Endothelial cell of umbilical vein (primary cell): ENCODE measurements around the gene HDAC9. TPM values are rescaled to one million over a fixed set of nuclear protein-coding genes. Genes with fewer than 3 reads are reported as not detected.

Experiments
- BruUV-seq: library from RNA; stranded (reverse); fragments of 400-500 nt; replicated peaks from 2 replicates; lab custom pipeline; 2021; lab: Mats Ljungman, UMichigan
- CTCF ChIA-PET: fragments of 300-600, 350-600 bp; sonication (Branson Sonifier 250); formaldehyde crosslinking; loops from one replicate; lab custom pipeline; 2021; ENCODE audit warnings: antibody characterized with exemption, inconsistent platforms; lab: Charles Lee
- POLR2A ChIA-PET: fragments of 300-600, 350-600 bp; sonication (Branson Sonifier 250); formaldehyde crosslinking; loops from one replicate; lab custom pipeline; 2021; ENCODE audit warnings: antibody characterized with exemption, inconsistent platforms; lab: Charles Lee
- DNase-seq: peaks from one replicate; pipeline ENCODE4 v3.0.0-alpha.2; 2011; ENCODE audit warnings: low read depth, low spot score
- FAIRE-seq: peaks from 2 replicates; lab custom pipeline; 2011; peaks lifted over from hg19 to GRCh38; lab: Jason Lieb, UNC
- H2AFZ ChIP-seq: 2 replicates; pipeline ENCODE4 v1.6.0; 2012; ENCODE audit warnings: low read depth, low read length, control low read depth, inconsistent platforms
- H3K27ac ChIP-seq: 2 replicates; pipeline ENCODE4 v1.5.1; 2011; ENCODE audit warnings: low read depth, mild to moderate bottlenecking, control low read depth, low read length, moderate library complexity; ENCODE audit not compliant: insufficient read depth
- H3K27me3 ChIP-seq, 2 experiments: 2 replicates each; pipeline versions ENCODE4 v1.6.0 to v1.6.1; 2011; ENCODE audit warnings: low read length in 2 of 2, mixed read lengths in 1 of 2; ENCODE audit not compliant: control insufficient read depth in 2 of 2, insufficient read depth in 2 of 2
- H3K36me3 ChIP-seq, 2 experiments: 2 replicates in 1 of 2; 3 replicates in 1 of 2; pipeline ENCODE4 v1.5.1; 2011; ENCODE audit warnings: low read length in 2 of 2, mild to moderate bottlenecking in 1 of 2, moderate library complexity in 1 of 2; ENCODE audit not compliant: control insufficient read depth in 2 of 2, insufficient read depth in 2 of 2; ENCODE audit errors: extremely low read depth in 1 of 2
- H3K4me1 ChIP-seq: 3 replicates; pipeline ENCODE4 v1.5.1; 2011; ENCODE audit warnings: mild to moderate bottlenecking, low read length; ENCODE audit not compliant: control insufficient read depth, insufficient read depth; ENCODE audit errors: extremely low read depth
- H3K4me2 ChIP-seq: 2 replicates; pipeline ENCODE4 v1.6.1; 2011; ENCODE audit warnings: low read length, control low read depth, mixed read lengths; ENCODE audit not compliant: insufficient read depth
- H3K4me3 ChIP-seq, 3 experiments: fragments of 200-600 bp in 1 of 3; sonication (generic), shearing (Covaris generic) in 1 of 3; replicated peaks in 1 of 3; 2 replicates each; pipeline ENCODE4 v1.5.1; 2011 to 2016; ENCODE audit warnings: control low read depth in 3 of 3, low read length in 3 of 3, mild to moderate bottlenecking in 2 of 3, inconsistent platforms in 1 of 3, low read depth in 1 of 3, moderate library complexity in 1 of 3; ENCODE audit not compliant: insufficient read depth in 1 of 3
- H3K79me2 ChIP-seq: 2 replicates; pipeline ENCODE4 v1.6.0; 2012; ENCODE audit warnings: low read length, inconsistent platforms; ENCODE audit not compliant: control insufficient read depth, insufficient read depth
- H3K9ac ChIP-seq: replicated peaks from 2 replicates; pipeline ENCODE3; 2011; ENCODE audit warnings: low read length, control low read depth; ENCODE audit not compliant: insufficient read depth; ENCODE audit errors: extremely low read depth
- H3K9me1 ChIP-seq: replicated peaks from 3 replicates; pipeline ENCODE4 v1.6.0; 2011; ENCODE audit warnings: mild to moderate bottlenecking, low read length; ENCODE audit not compliant: control insufficient read depth, insufficient read depth; ENCODE audit errors: extremely low read depth
- H3K9me3 ChIP-seq: replicated peaks from 2 replicates; pipeline ENCODE4 v1.5.1; 2012; ENCODE audit warnings: low read length, inconsistent platforms; ENCODE audit not compliant: control insufficient read depth, insufficient read depth
- H4K20me1 ChIP-seq: replicated peaks from 2 replicates; pipeline ENCODE3; 2011; ENCODE audit warnings: mild to moderate bottlenecking, low read length; ENCODE audit not compliant: control insufficient read depth, insufficient read depth; ENCODE audit errors: extremely low read depth
- CTCF ChIP-seq, 2 donors: IDR thresholded peaks; 1 replicate in 1 of 2; 2 replicates in 1 of 2; pipeline ENCODE4 v1.5.1; 2011; ENCODE audit warnings: low read length in 2 of 2, mild to moderate bottlenecking in 2 of 2, moderate library complexity in 2 of 2, control low read depth in 1 of 2, inconsistent platforms in 1 of 2, low read depth in 1 of 2; ENCODE audit not compliant: insufficient read depth in 1 of 2; ENCODE audit errors: extremely low read depth in 1 of 2
- EZH2 ChIP-seq: IDR thresholded peaks from 2 replicates; pipeline ENCODE4 v1.6.1; 2012; ENCODE audit warnings: borderline replicate concordance, low read depth, mild to moderate bottlenecking, moderate library complexity, low read length, inconsistent platforms; ENCODE audit not compliant: severe bottlenecking
- FOS ChIP-seq: IDR thresholded peaks from 2 replicates; pipeline ENCODE4 v1.6.1; 2011; ENCODE audit warnings: mild to moderate bottlenecking, low read length, moderate library complexity, borderline replicate concordance; ENCODE audit not compliant: insufficient read depth
- GATA2 ChIP-seq: IDR thresholded peaks from 2 replicates; pipeline ENCODE4 v1.7.0; 2011; ENCODE audit warnings: low read depth, mild to moderate bottlenecking, moderate library complexity, mixed read lengths, low read length; ENCODE audit not compliant: insufficient read length, insufficient read depth
- JUN ChIP-seq: IDR thresholded peaks from 2 replicates; pipeline ENCODE4 v1.6.1; 2011; ENCODE audit warnings: borderline replicate concordance, low read depth; ENCODE audit not compliant: insufficient read length, insufficient read depth
- MAX ChIP-seq: IDR thresholded peaks from 2 replicates; pipeline ENCODE4 v1.6.1; 2011; ENCODE audit not compliant: insufficient read depth, insufficient read length
- MYC ChIP-seq: IDR thresholded peaks from one replicate; pipeline ENCODE4 v1.6.1; 2011; ENCODE audit warnings: mild to moderate bottlenecking, low read depth, low read length
- POLR2A ChIP-seq: IDR thresholded peaks from 2 replicates; pipeline ENCODE4 v1.6.1; 2012; ENCODE audit warnings: low read depth, mild to moderate bottlenecking, control low read depth, low read length
- POLR2AphosphoS5 ChIP-seq: IDR thresholded peaks from 2 replicates; pipeline ENCODE4 v1.6.1; 2012; ENCODE audit warnings: low read depth, mild to moderate bottlenecking, control low read depth, low read length, moderate library complexity; ENCODE audit not compliant: insufficient read depth
- dilution Hi-C: fragments of 300-500 bp; cut with MboI; formaldehyde crosslinking; loops from one replicate; pipeline ENCODE4 v1.15.0; 2019; ENCODE audit warnings: low sequenced_read_pairs; ENCODE audit not compliant: extremely low pct_ligation_motif_present
- intact Hi-C: fragments of 100-400 bp; cut with micrococcal nuclease; formaldehyde crosslinking; loops from one replicate; pipeline ENCODE4 v1.10.0; 2022
- polyA plus RNA-seq, 4 experiments: library from polyadenylated mRNA; depleted of rRNA in 3 of 4; stranded (reverse) in 3 of 4; unstranded in 1 of 4; fragments of >200 nt; gene quantifications; 2 replicates each; pipeline versions ENCODE4 v1.2.1 to v1.2.3, GENCODE V29; 2011 to 2012; ENCODE audit warnings: missing spikeins in 1 of 4
- total RNA-seq: library from RNA; stranded (reverse); gene quantifications from 2 replicates; pipeline ENCODE4 v1.2.3, GENCODE V29; 2021

HDAC9 gene
- total and polyA plus RNA-seq, 2 donors (not counting 3 experiments of a cell fraction or from before 2014, with no cell fraction given): 1.8 to 11.6 TPM

GRCh38 chr7:18521236-18521589 is 25.7 kb downstream of the HDAC9 start:
- CTCF ChIA-PET: interaction anchor here (0.8 to 1.4 kb wide), 4 partner anchors 12 to 164 kb away, joined by 3 to 12 read pairs (median 3); no protein-coding TSS in a partner anchor
- dilution Hi-C loops: no loop called here
- no peak overlapping the region for H3K4me3 ChIP-seq

More at GRCh38 chr7:18521236-18521589, 25.7 kb downstream of the HDAC9 start:
- Histone ChIP-seq H3K36me3 (no peaks in the 10 kb centered on the region), H4K20me1 (no peaks in the 10 kb centered on the region), H3K27me3 (no peaks in the 10 kb centered on the region), H3K79me2 (no peaks in the 10 kb centered on the region), H2AFZ (no peak overlapping the region), H3K4me1 (peaks cover 6% of the 10 kb centered on the region), H3K9ac (no peak overlapping the region), H3K9me3 (no peaks in the 10 kb centered on the region), H3K4me2 (no peak overlapping the region), H3K27ac (no peak overlapping the region), H3K9me1 (no peaks in the 10 kb centered on the region)
- no peak for FAIRE-seq
- no TSS peak for BruUV-seq
- POLR2A ChIA-PET: no interaction called here
- DNase-seq: no peak
- no peak for TF ChIP-seq MYC
- no peak for TF ChIP-seq CTCF (IDR thresholded peaks at IDR 0.05; ENCODE audit: extremely low read depth in 1 of 2, insufficient read depth in 1 of 2, low read depth in 1 of 2, low read length in 2 of 2)
- TF ChIP-seq POLR2AphosphoS5: no peak
- TF ChIP-seq MAX: no peak
- TF ChIP-seq JUN: no peak
- no peak for TF ChIP-seq FOS
- TF ChIP-seq POLR2A: no peak
- no peak for TF ChIP-seq EZH2
- TF ChIP-seq GATA2: no peak
- intact Hi-C loops: no loop called here
